ENCODE results near the gene TICAM2. TPM values are rescaled to one million over a fixed set of nuclear protein-coding genes. Genes with fewer than 3 reads are reported as not detected.

The TICAM2 gene
- total and polyA plus RNA-seq, 9 of the 15 experiments (the other 6 are each of a cell fraction or from before 2014, with no cell fraction given) = 0.15 to 1.8 (median 0.98) TPM

GRCh38 chr5:115544436-115545350 lies 57.6 kb downstream of the TICAM2 start, which contains the start of gene FEM1C (continued):
- peak; percentile 52; the same call in 1 of the 2 replicates for TF ChIP-seq ZNF592 (IDR thresholded peaks at IDR 0.05)
- TF ChIP-seq MAX (CRISPR knock-in tag; IDR thresholded peaks at IDR 0.05) = peak; percentile 49
- no peak for TF ChIP-seq ARNT (IDR thresholded peaks at IDR 0.05)
- TF ChIP-seq CHAMP1 (IDR thresholded peaks at IDR 0.05) = 0 out of 2 replicates have a peak, but pooled peaks have one; percentile 65
- peak; percentile 81; the same call in 1 of the 2 replicates for TF ChIP-seq E2F4 (CRISPR knock-in tag; IDR thresholded peaks at IDR 0.05; ENCODE audit: low read depth)
- peak; percentile 11 for TF ChIP-seq SMAD4 (CRISPR knock-in tag; conservative IDR thresholded peaks at IDR 0.05)
- no peak for TF ChIP-seq ZBED1 (IDR thresholded peaks at IDR 0.05)
- TF ChIP-seq MYC (IDR thresholded peaks at IDR 0.05; ENCODE audit: low read depth, low read length) = peak; percentile 78
- TF ChIP-seq MYC (CRISPR knock-in tag; IDR thresholded peaks at IDR 0.05; ENCODE audit: borderline replicate concordance, low read depth) = 0 out of 2 replicates have a peak, but pooled peaks have one; percentile 30
- no peak for TF ChIP-seq BRCA1 (IDR thresholded peaks at IDR 0.05)
- no peak for TF ChIP-seq BRCA1 (CRISPR knock-in tag; IDR thresholded peaks at IDR 0.05)
- 0 out of 2 replicates have a peak, but pooled peaks have one; percentile 9 for TF ChIP-seq ZNF232 (CRISPR knock-in tag; IDR thresholded peaks at IDR 0.05)
